Measurements from ENCODE around the gene MYO7A. TPM values are rescaled to one million over a fixed set of nuclear protein-coding genes. Genes with fewer than 3 reads are reported as not detected.

The MYO7A gene
- total and polyA plus RNA-seq, 2 donors (not counting 3 experiments of a cell fraction or from before 2014, with no cell fraction given) = 1.3 to 3.6 TPM

- no peaks in the 10 kb centered on the region for H3K27me3 ChIP-seq (ENCODE audit: control insufficient read depth in 2 of 2, insufficient read depth in 2 of 2, low read length in 2 of 2)
- no peaks in the 10 kb centered on the region for H3K4me1 ChIP-seq (ENCODE audit: control insufficient read depth, extremely low read depth, insufficient read depth, low read length)
- H3K79me2 ChIP-seq (ENCODE audit: control insufficient read depth, insufficient read depth, low read length) = no peaks in the 10 kb centered on the region
- ChIA-PET POLR2A (no interaction called here), CTCF (interaction anchor here (0.8 to 7.3 kb wide), 8 partner anchors 9 to 175 kb away, joined by 3 to 148 read pairs (median 7); partner anchors contain the start of gene CAPN5)
- TF ChIP-seq FOS (IDR thresholded peaks at IDR 0.05; ENCODE audit: borderline replicate concordance, insufficient read depth, low read length) = no peak
- TF ChIP-seq MAX (IDR thresholded peaks at IDR 0.05; ENCODE audit: insufficient read depth, insufficient read length) = no peak
- TF ChIP-seq POLR2A (IDR thresholded peaks at IDR 0.05; ENCODE audit: low read depth, low read length) = no peak
- no peak for TF ChIP-seq GATA2 (IDR thresholded peaks at IDR 0.05; ENCODE audit: insufficient read depth, insufficient read length, low read depth, low read length)
- TF ChIP-seq EZH2 (IDR thresholded peaks at IDR 0.05; ENCODE audit: borderline replicate concordance, low read depth, low read length, severe bottlenecking) = no peak
- TF ChIP-seq MYC (IDR thresholded peaks at IDR 0.05; ENCODE audit: low read depth, low read length) = no peak
- no peak for TF ChIP-seq JUN (IDR thresholded peaks at IDR 0.05; ENCODE audit: borderline replicate concordance, insufficient read depth, insufficient read length, low read depth)
- no peak for TF ChIP-seq POLR2AphosphoS5 (IDR thresholded peaks at IDR 0.05; ENCODE audit: insufficient read depth, low read depth, low read length)
- TF ChIP-seq CTCF (IDR thresholded peaks at IDR 0.05; ENCODE audit: extremely low read depth in 1 of 2, insufficient read depth in 1 of 2, low read depth in 1 of 2, low read length in 2 of 2) = no peak
- dilution Hi-C loops (cut with MboI; ENCODE audit: extremely low pct_ligation_motif_present, low sequenced_read_pairs) = no loop called here
- FAIRE-seq = no peak
- no peak overlapping the region for H3K9ac ChIP-seq (replicated peaks; ENCODE audit: extremely low read depth, insufficient read depth, low read length)
- no peak overlapping the region for H3K4me3 ChIP-seq (replicated peaks in 1 of 3; ENCODE audit: insufficient read depth in 1 of 3, low read depth in 1 of 3, low read length in 3 of 3)
- H3K9me3 ChIP-seq (replicated peaks; ENCODE audit: control insufficient read depth, insufficient read depth, low read length) = no peaks in the 10 kb centered on the region
- H3K27ac ChIP-seq (ENCODE audit: insufficient read depth, low read depth, low read length) = no peak overlapping the region
- no peaks in the 10 kb centered on the region for H3K9me1 ChIP-seq (replicated peaks; ENCODE audit: control insufficient read depth, extremely low read depth, insufficient read depth, low read length)
- H2AFZ ChIP-seq (ENCODE audit: low read depth, low read length) = no peak overlapping the region
- no peak for DNase-seq (ENCODE audit: low read depth, low spot score)
- no peak overlapping the region for H3K4me2 ChIP-seq (ENCODE audit: insufficient read depth, low read length)
- H3K36me3 ChIP-seq (ENCODE audit: control insufficient read depth in 2 of 2, extremely low read depth in 1 of 2, insufficient read depth in 2 of 2, low read length in 2 of 2) = peaks cover 0 to 3% of the 10 kb centered on the region in 2 experiments
- intact Hi-C loops (cut with micrococcal nuclease) = loop anchor here (5.0 kb wide), 1 partner anchor 173 kb away; no protein-coding TSS in a partner anchor
- BruUV-seq (replicated peaks) = no TSS peak
- H4K20me1 ChIP-seq (replicated peaks; ENCODE audit: control insufficient read depth, extremely low read depth, insufficient read depth, low read length) = no peaks in the 10 kb centered on the region
Measured at GRCh38 chr11:77094841-77095365, 33.1 kb upstream of the MYO7A start.

All from endothelial cell of umbilical vein (primary cell).